Naive thymus-derived CD4-positive, alpha-beta T cell (primary cell): ENCODE results near the gene LMX1A. TPM values are rescaled to one million over a fixed set of nuclear protein-coding genes. Genes with fewer than 3 reads are reported as not detected.

Source experiments
- ATAC-seq: fragments of 150-1000 bp; cut with Tn5 transposase; 2 replicates; pipeline ENCODE4 v1.10.0; 2021; ENCODE audit warnings: mild to moderate bottlenecking, moderate library complexity
- CTCF ChIA-PET: fragments of 350-600 bp; sonication (Branson Sonifier 250); formaldehyde crosslinking; loops from one replicate; lab custom pipeline; 2021; ENCODE audit warnings: antibody characterized with exemption; lab: Charles Lee
- POLR2A ChIA-PET: fragments of 350-600 bp; sonication (Branson Sonifier 250); formaldehyde crosslinking; loops from one replicate; lab custom pipeline; 2021; ENCODE audit warnings: antibody characterized with exemption, inconsistent platforms; lab: Charles Lee
- DNase-seq, 9 donors: peaks; one replicate each; pipeline versions ENCODE4 v3.0.0 to v3.0.0-alpha.2; 2020 to 2022; ENCODE audit warnings: mixed read lengths in 1 of 9
- H3K27ac ChIP-seq: one replicate; pipeline ENCODE4 v1.7.0; 2013; ENCODE audit warnings: mild to moderate bottlenecking, low read depth, low read length, moderate library complexity
- H3K27me3 ChIP-seq, 2 donors: one replicate each; pipeline ENCODE4 v1.7.0; 2013; ENCODE audit warnings: low read length in 2 of 2, mild to moderate bottlenecking in 2 of 2, moderate library complexity in 2 of 2; ENCODE audit not compliant: control insufficient read depth in 2 of 2, insufficient read depth in 2 of 2
- H3K36me3 ChIP-seq, 3 experiments: 1 replicate in 2 of 3; 2 replicates in 1 of 3; pipeline ENCODE4 v1.7.0; 2013; ENCODE audit warnings: low read length in 3 of 3, mild to moderate bottlenecking in 3 of 3, moderate library complexity in 1 of 3; ENCODE audit not compliant: insufficient read depth in 3 of 3, control insufficient read depth in 2 of 3
- H3K4me1 ChIP-seq, 2 donors: one replicate each; pipeline ENCODE4 v1.7.0; 2013; ENCODE audit warnings: low read length in 2 of 2, mild to moderate bottlenecking in 2 of 2, moderate library complexity in 1 of 2; ENCODE audit not compliant: control insufficient read depth in 2 of 2, insufficient read depth in 2 of 2
- H3K4me3 ChIP-seq: 2 replicates; pipeline ENCODE4 v1.7.0; 2013; ENCODE audit warnings: mild to moderate bottlenecking, low read length
- H3K9me3 ChIP-seq, 3 experiments: 1 replicate in 2 of 3; 2 replicates in 1 of 3; pipeline ENCODE4 v1.7.0; 2013; ENCODE audit warnings: low read length in 3 of 3; ENCODE audit not compliant: control insufficient read depth in 2 of 3
- H3K27ac Mint-ChIP-seq, 9 donors: one replicate each; pipeline ENCODE4 v1.8.0; 2020 to 2022; ENCODE audit warnings: mixed read lengths in 9 of 9, mild to moderate bottlenecking in 8 of 9, moderate library complexity in 5 of 9, inconsistent platforms in 2 of 9
- H3K27me3 Mint-ChIP-seq, 5 donors: one replicate each; pipeline ENCODE4 v1.8.0; 2021 to 2022; ENCODE audit warnings: mixed read lengths in 5 of 5, mild to moderate bottlenecking in 1 of 5
- H3K36me3 Mint-ChIP-seq, 5 donors: one replicate each; pipeline ENCODE4 v1.8.0; 2020 to 2022; ENCODE audit warnings: mixed read lengths in 5 of 5, mild to moderate bottlenecking in 3 of 5, inconsistent platforms in 1 of 5
- H3K4me1 Mint-ChIP-seq, 7 donors: one replicate each; pipeline ENCODE4 v1.8.0; 2020 to 2022; ENCODE audit warnings: mixed read lengths in 7 of 7, mild to moderate bottlenecking in 3 of 7, inconsistent platforms in 1 of 7
- H3K4me3 Mint-ChIP-seq, 10 donors: one replicate each; pipeline ENCODE4 v1.8.0; 2020 to 2022; ENCODE audit warnings: mild to moderate bottlenecking in 10 of 10, mixed read lengths in 10 of 10, moderate library complexity in 6 of 10, inconsistent platforms in 2 of 10
- H3K9me3 Mint-ChIP-seq, 11 donors: one replicate each; pipeline ENCODE4 v1.8.0; 2020 to 2022; ENCODE audit warnings: mixed read lengths in 11 of 11, mild to moderate bottlenecking in 4 of 11, inconsistent platforms in 1 of 11, moderate library complexity in 1 of 11
- intact Hi-C, 2 donors: fragments of 100-400 bp; cut with micrococcal nuclease; formaldehyde crosslinking; loops; one replicate each; pipeline ENCODE4 v1.15.1; 2023
- polyA plus RNA-seq, 2 donors: library from polyadenylated mRNA; unstranded; fragments of 300-500 nt; fragmentation: Illumina TruSeq; gene quantifications; one replicate each; pipeline ENCODE4 v1.2.3, GENCODE V29; 2021
- total RNA-seq, 6 experiments: library from RNA in 5 of 6; stranded (reverse) in 5 of 6; gene quantifications; 1 replicate in 5 of 6; 2 replicates in 1 of 6; pipeline ENCODE4 v1.2.3 and lab custom pipeline; 2021 to 2026

The LMX1A gene
- total and polyA plus RNA-seq, 7 experiments from 2014 or later, result not detected

GRCh38 chr1:165173409-165173808, 183.1 kb downstream of the LMX1A start:
- intact Hi-C loops, result no loop called here
- ATAC-seq (no peak), DNase-seq (no peak)
- H3K27ac Mint-ChIP-seq, result no peak overlapping the region
- Histone ChIP-seq H3K27me3 (no peaks in the 10 kb centered on the region), H3K36me3 (no peaks in the 10 kb centered on the region), H3K9me3 (no peaks in the 10 kb centered on the region), H3K4me1 (no peaks in the 10 kb centered on the region), H3K27ac (no peak overlapping the region), H3K4me3 (no peak overlapping the region)
- ChIA-PET CTCF (no interaction called here), POLR2A (no interaction called here)
- no peak overlapping the region for H3K4me3 Mint-ChIP-seq
- peaks cover 0 to 4% (median 0%) of the 10 kb centered on the region in 5 donors for H3K36me3 Mint-ChIP-seq
- H3K4me1 Mint-ChIP-seq, result no peaks in the 10 kb centered on the region
- H3K9me3 Mint-ChIP-seq, result peaks cover 0 to 8% (median 0%) of the 10 kb centered on the region in 11 donors
- H3K27me3 Mint-ChIP-seq, result peaks cover 0 to 31% (median 8%) of the 10 kb centered on the region in 5 donors

- no peak overlapping the region for H3K27ac ChIP-seq
- H3K27ac Mint-ChIP-seq, result no peak overlapping the region
- ChIA-PET POLR2A (no interaction called here), CTCF (no interaction called here)
- peaks cover 0 to 32% (median 8%) of the 10 kb centered on the region in 5 donors for H3K27me3 Mint-ChIP-seq
- H3K27me3 ChIP-seq, result no peaks in the 10 kb centered on the region
- no peak for DNase-seq
- no peak overlapping the region for H3K4me3 ChIP-seq
- intact Hi-C loops, result no loop called here
- no peaks in the 10 kb centered on the region for H3K4me1 ChIP-seq
- H3K4me3 Mint-ChIP-seq, result no peak overlapping the region
- peaks cover 0 to 4% (median 0%) of the 10 kb centered on the region in 5 donors for H3K36me3 Mint-ChIP-seq
- peaks cover 0 to 8% (median 0%) of the 10 kb centered on the region in 11 donors for H3K9me3 Mint-ChIP-seq
- no peak for ATAC-seq
- H3K9me3 ChIP-seq, result no peaks in the 10 kb centered on the region
- no peaks in the 10 kb centered on the region for H3K4me1 Mint-ChIP-seq
- no peaks in the 10 kb centered on the region for H3K36me3 ChIP-seq
Observed at GRCh38 chr1:165172666-165173065, 183.8 kb downstream of the LMX1A start.

DNA sequence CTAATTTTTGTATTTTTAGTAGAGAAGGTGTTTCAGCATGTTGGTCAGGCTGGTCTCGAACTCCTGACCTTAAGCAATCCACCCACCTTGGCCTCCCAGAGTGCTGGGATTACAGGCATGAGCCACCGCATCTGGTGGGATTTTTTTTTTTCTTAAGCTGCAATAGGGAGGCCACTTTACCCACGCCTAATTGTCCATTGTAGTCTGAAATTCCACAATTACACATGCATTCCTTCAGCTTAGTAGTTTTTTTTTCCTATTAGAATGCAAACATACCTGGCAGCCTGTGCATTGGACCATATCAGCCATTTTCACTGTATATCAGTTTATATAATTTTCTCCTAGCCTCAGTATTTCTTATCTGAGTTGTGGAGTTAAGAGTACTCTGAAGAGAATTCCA, 186.8 kb downstream of the LMX1A start:
- DNase-seq (no peak), ATAC-seq (no peak)
- no peaks in the 10 kb centered on the region for H3K4me1 ChIP-seq
- H3K27ac ChIP-seq, result no peak overlapping the region
- no peaks in the 10 kb centered on the region for H3K4me1 Mint-ChIP-seq
- no peak overlapping the region for H3K4me3 Mint-ChIP-seq
- POLR2A ChIA-PET, result no interaction called here
- H3K4me3 ChIP-seq, result no peak overlapping the region
- no peak overlapping the region for H3K27ac Mint-ChIP-seq
- CTCF ChIA-PET, result no interaction called here
- no peaks in the 10 kb centered on the region for H3K36me3 ChIP-seq
- peaks cover 0 to 7% (median 0%) of the 10 kb centered on the region in 11 donors for H3K9me3 Mint-ChIP-seq
- peaks cover 0 to 35% (median 12%) of the 10 kb centered on the region in 5 donors for H3K27me3 Mint-ChIP-seq
- H3K36me3 Mint-ChIP-seq, result peaks cover 0 to 4% (median 0%) of the 10 kb centered on the region in 5 donors
- H3K9me3 ChIP-seq, result no peaks in the 10 kb centered on the region
- no peaks in the 10 kb centered on the region for H3K27me3 ChIP-seq
- intact Hi-C loops, result no loop called here

- no peak for DNase-seq
- Mint-ChIP-seq H3K9me3 (peaks cover 0 to 7% (median 0%) of the 10 kb centered on the region in 11 donors), H3K27me3 (peaks cover 0 to 37% (median 12%) of the 10 kb centered on the region in 5 donors), H3K4me1 (no peaks in the 10 kb centered on the region), H3K27ac (no peak overlapping the region), H3K4me3 (no peak overlapping the region), H3K36me3 (no peaks in the 10 kb centered on the region)
- no peaks in the 10 kb centered on the region for H3K36me3 ChIP-seq
- H3K27me3 ChIP-seq, result no peaks in the 10 kb centered on the region
- ChIA-PET POLR2A (no interaction called here), CTCF (no interaction called here)
- no peak overlapping the region for H3K27ac ChIP-seq
- intact Hi-C loops, result no loop called here
- H3K9me3 ChIP-seq, result no peaks in the 10 kb centered on the region
- no peak overlapping the region for H3K4me3 ChIP-seq
- no peak for ATAC-seq
- H3K4me1 ChIP-seq, result no peaks in the 10 kb centered on the region
Observed at GRCh38 chr1:165169028-165169427, 187.5 kb downstream of the LMX1A start.

GRCh38 chr1:165168467-165168866, 188.0 kb downstream of the LMX1A start:
- Histone ChIP-seq H3K4me3 (no peak overlapping the region), H3K9me3 (no peaks in the 10 kb centered on the region), H3K27ac (no peak overlapping the region), H3K36me3 (no peaks in the 10 kb centered on the region), H3K27me3 (no peaks in the 10 kb centered on the region), H3K4me1 (no peaks in the 10 kb centered on the region)
- ATAC-seq (no peak), DNase-seq (no peak)
- H3K4me1 Mint-ChIP-seq, result no peaks in the 10 kb centered on the region
- POLR2A ChIA-PET, result no interaction called here
- H3K27ac Mint-ChIP-seq, result no peak overlapping the region
- H3K4me3 Mint-ChIP-seq, result no peak overlapping the region
- H3K9me3 Mint-ChIP-seq, result peaks cover 0 to 7% (median 0%) of the 10 kb centered on the region in 11 donors
- no peaks in the 10 kb centered on the region for H3K36me3 Mint-ChIP-seq
- H3K27me3 Mint-ChIP-seq, result peaks cover 0 to 35% (median 12%) of the 10 kb centered on the region in 5 donors
- intact Hi-C loops, result no loop called here
- CTCF ChIA-PET, result no interaction called here

DNA sequence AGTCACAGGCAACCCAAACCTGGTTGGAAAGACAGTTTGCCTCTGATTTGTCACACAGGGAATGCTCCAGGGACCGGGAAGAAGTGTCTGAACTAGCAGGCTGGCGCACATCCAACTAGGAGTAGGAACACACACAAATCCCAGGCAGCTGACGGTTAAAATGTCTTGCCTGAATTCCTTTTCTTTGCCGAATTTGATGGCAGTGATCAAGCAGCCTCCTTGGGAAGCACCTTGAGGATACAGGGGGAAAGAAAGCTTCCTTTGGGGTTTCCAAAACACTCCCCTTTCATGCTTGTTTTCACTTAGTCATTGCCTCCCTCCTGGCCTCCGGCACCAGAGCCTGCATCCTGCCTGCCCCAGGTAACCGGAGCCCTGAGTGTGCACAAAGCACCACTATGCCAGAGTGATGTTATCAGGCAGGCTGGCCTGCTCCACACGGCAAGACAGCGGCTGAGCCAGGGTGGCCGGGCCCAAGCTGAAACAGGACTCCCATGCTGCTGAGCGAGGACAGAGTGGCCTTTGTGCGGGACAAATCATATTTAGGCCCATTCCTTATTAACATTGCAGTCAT, 193.8 kb downstream of the LMX1A start:
- H3K27ac Mint-ChIP-seq, result no peak overlapping the region
- no peak overlapping the region for H3K4me3 Mint-ChIP-seq
- no peak overlapping the region for H3K27ac ChIP-seq
- H3K4me3 ChIP-seq, result no peak overlapping the region
- H3K36me3 Mint-ChIP-seq, result no peaks in the 10 kb centered on the region
- DNase-seq, result no peak
- H3K36me3 ChIP-seq, result no peaks in the 10 kb centered on the region
- peaks cover 0 to 15% (median 9%) of the 10 kb centered on the region in 5 donors for H3K27me3 Mint-ChIP-seq
- no peak for ATAC-seq
- no peaks in the 10 kb centered on the region for H3K27me3 ChIP-seq
- ChIA-PET CTCF (no interaction called here), POLR2A (no interaction called here)
- intact Hi-C loops, result no loop called here
- no peaks in the 10 kb centered on the region for H3K9me3 ChIP-seq
- peaks cover 0 to 4% (median 1%) of the 10 kb centered on the region in 11 donors for H3K9me3 Mint-ChIP-seq
- no peaks in the 10 kb centered on the region for H3K4me1 ChIP-seq
- H3K4me1 Mint-ChIP-seq, result no peaks in the 10 kb centered on the region

DNA sequence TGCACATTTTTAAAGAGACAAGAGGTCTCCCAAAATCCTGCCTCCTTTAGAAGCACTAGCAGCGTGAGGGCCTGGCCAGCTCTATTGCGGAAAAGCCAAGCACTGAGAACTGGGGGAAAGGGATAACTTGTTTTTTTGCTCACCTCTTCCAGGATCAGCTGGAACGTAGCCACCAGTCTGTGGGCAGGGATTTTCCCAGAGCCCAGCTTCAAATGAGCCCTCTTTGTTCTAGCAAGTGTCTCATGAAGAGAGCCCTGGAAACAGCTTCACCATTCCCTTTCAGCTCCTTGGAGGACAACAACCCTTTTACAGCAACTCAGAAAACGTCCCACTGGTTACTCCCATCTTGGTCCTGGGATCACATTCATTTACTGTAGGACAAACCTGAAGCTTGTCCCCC, 195.4 kb downstream of the LMX1A start:
- Histone ChIP-seq H3K36me3 (no peaks in the 10 kb centered on the region), H3K9me3 (no peaks in the 10 kb centered on the region), H3K27me3 (no peaks in the 10 kb centered on the region), H3K4me3 (no peak overlapping the region), H3K4me1 (no peaks in the 10 kb centered on the region), H3K27ac (no peak overlapping the region)
- H3K4me3 Mint-ChIP-seq, result no peak overlapping the region
- peaks cover 0 to 15% (median 9%) of the 10 kb centered on the region in 5 donors for H3K27me3 Mint-ChIP-seq
- H3K36me3 Mint-ChIP-seq, result no peaks in the 10 kb centered on the region
- no peak overlapping the region for H3K27ac Mint-ChIP-seq
- ATAC-seq (no peak), DNase-seq (no peak)
- intact Hi-C loops, result no loop called here
- CTCF ChIA-PET, result no interaction called here
- H3K9me3 Mint-ChIP-seq, result peaks cover 0 to 9% (median 1%) of the 10 kb centered on the region in 11 donors
- H3K4me1 Mint-ChIP-seq, result no peaks in the 10 kb centered on the region
- POLR2A ChIA-PET, result no interaction called here
